Omental fat pad (tissue), 4 donors: ENCODE data around the gene ABCA10. TPM values are rescaled to one million over a fixed set of nuclear protein-coding genes. Genes with fewer than 3 reads are reported as not detected.

Source experiments
- ATAC-seq: fragments of 150-250 bp; one replicate; pipeline ENCODE4 v1.9.1; 2016; ENCODE audit warnings: mild to moderate bottlenecking, moderate library complexity; ENCODE audit not compliant: low FRiP score
- DNase-seq: peaks from one replicate; pipeline ENCODE4 v3.0.0-alpha.2; 2019; ENCODE audit warnings: low spot score
- total RNA-seq, 4 donors: library from RNA; depleted of rRNA; stranded (reverse); fragments of >200 nt; gene quantifications; one replicate each; pipeline ENCODE4 v1.1.0, GENCODE V29; 2016
- TF ChIP-seq, protein P1 (sequence below), 3 donors: fragments of 450-650 bp; IDR thresholded peaks; one replicate each; pipeline ENCODE4 v1.5.1; 2016 to 2017; ENCODE audit warnings: antibody characterized with exemption in 3 of 3, mild to moderate bottlenecking in 3 of 3, moderate library complexity in 2 of 3

Gene ABCA10
- total RNA-seq, 4 donors from 2014 or later, result 2.5 to 86.1 (median 22.0) TPM

- DNase-seq, result no peak
- TF ChIP-seq, protein P1, sequence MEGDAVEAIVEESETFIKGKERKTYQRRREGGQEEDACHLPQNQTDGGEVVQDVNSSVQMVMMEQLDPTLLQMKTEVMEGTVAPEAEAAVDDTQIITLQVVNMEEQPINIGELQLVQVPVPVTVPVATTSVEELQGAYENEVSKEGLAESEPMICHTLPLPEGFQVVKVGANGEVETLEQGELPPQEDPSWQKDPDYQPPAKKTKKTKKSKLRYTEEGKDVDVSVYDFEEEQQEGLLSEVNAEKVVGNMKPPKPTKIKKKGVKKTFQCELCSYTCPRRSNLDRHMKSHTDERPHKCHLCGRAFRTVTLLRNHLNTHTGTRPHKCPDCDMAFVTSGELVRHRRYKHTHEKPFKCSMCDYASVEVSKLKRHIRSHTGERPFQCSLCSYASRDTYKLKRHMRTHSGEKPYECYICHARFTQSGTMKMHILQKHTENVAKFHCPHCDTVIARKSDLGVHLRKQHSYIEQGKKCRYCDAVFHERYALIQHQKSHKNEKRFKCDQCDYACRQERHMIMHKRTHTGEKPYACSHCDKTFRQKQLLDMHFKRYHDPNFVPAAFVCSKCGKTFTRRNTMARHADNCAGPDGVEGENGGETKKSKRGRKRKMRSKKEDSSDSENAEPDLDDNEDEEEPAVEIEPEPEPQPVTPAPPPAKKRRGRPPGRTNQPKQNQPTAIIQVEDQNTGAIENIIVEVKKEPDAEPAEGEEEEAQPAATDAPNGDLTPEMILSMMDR (IDR thresholded peaks at IDR 0.05), result no peak
- no peak for ATAC-seq
Observed at GRCh38 chr17:69230939-69231338, 2.3 kb upstream of the ABCA10 start.

DNA sequence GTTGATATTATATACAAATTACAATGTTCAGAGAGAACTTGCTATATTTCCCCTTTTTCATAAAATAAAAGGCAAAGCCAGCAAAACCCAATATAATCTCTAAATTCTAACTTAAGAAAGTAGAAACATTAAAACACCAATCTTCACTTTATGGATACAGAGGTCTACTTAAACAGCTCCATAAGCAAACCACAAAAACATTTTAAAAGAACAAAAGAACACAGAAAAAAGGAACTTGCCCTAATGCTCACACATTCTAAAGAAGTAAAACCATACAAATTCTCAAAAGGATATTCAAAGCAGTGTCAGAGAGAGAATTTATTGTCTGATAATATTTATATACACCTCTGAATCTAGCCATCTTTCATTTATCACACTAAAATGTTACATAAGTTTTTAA is 606 bp downstream of the ABCA10 start:
- no peak for DNase-seq
- no peak for ATAC-seq
- TF ChIP-seq, protein P1 (IDR thresholded peaks at IDR 0.05), result no peak

DNA sequence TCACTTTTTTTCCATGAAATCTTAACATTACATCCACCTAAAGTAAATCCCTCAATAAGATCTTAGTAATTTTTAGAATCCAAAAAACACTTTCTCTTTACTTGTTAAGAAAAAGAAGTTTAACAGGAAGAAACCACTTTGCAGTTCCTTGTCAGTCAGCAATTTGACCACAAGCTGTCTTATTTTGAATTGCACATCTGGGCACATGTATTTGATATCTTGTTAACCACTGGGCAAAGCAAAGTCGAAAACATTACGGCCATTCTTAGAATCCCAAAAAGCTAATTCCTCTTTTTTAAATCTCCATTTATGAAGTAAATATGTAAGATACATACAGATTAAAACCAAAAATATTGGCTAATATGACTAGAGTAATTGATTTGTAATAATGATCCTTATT is 1.1 kb downstream of the ABCA10 start:
- TF ChIP-seq, protein P1 (IDR thresholded peaks at IDR 0.05), result no peak
- no peak for ATAC-seq
- DNase-seq, result no peak

- ATAC-seq, result no peak
- no peak for DNase-seq
- TF ChIP-seq, protein P1 (IDR thresholded peaks at IDR 0.05), result no peak
Observed at GRCh38 chr17:69223809-69224208, 4.8 kb downstream of the ABCA10 start.

DNA sequence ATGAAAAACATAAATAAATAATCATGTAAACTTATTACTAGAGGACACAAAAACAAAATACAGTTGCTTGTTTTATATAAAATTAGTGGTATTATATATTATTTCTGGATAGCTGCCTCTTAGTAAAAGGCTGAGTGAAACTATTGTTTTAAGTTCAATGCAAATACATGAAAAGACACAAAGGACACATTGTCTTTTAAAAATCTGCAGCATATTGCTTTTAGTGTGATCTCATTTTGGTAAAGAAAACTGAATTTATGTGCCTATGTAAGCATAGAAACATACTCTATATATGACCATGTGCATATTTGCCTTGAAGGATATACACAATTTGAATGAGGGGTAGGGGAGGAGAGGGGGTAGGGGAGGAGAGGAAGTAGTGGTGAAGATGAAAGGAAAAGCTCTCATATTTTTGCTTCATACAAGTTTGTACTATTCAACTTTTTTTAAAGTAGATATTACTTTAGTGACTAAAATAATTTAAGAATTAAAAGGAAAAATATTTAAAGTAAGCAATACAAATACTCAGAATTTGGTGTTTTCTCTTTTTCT is 5.8 kb downstream of the ABCA10 start:
- TF ChIP-seq, protein P1 (IDR thresholded peaks at IDR 0.05), result no peak
- DNase-seq (no peak), ATAC-seq (no peak)

- ATAC-seq (no peak), DNase-seq (no peak)
- TF ChIP-seq, protein P1 (IDR thresholded peaks at IDR 0.05), result no peak
Observed at GRCh38 chr17:69220098-69220497, 8.5 kb downstream of the ABCA10 start.

- DNase-seq (no peak), ATAC-seq (no peak)
- TF ChIP-seq, protein P1 (IDR thresholded peaks at IDR 0.05), result no peak
Observed at GRCh38 chr17:69218986-69219385, 9.6 kb downstream of the ABCA10 start.
